Measurements from ENCODE around the gene EYA4. TPM values are rescaled to one million over a fixed set of nuclear protein-coding genes. Genes with fewer than 3 reads are reported as not detected.

EYA4 gene
- polyA plus RNA-seq, 1 of the 3 experiments (the other 2 are of a cell fraction) = 0.08 TPM

GRCh38 chr6:133198725-133199124 is 42.4 kb upstream of the EYA4 start:
- WGBS (ENCODE audit: low lambda C conversion rate) = 47% methylated on average over 2 of the region's 2 CpGs
- ChIA-PET CTCF (no interaction called here), POLR2A (no interaction called here)
- DNase-seq = no peak
- H3K27me3 ChIP-seq (ENCODE audit: insufficient read depth) = no peaks in the 10 kb centered on the region
- H3K9me2 ChIP-seq = no peaks in the 10 kb centered on the region
- no peak overlapping the region for H3K4me3 ChIP-seq (ENCODE audit: low read depth in 2 of 2, low read length in 1 of 2)
- no peaks in the 10 kb centered on the region for H3K36me3 ChIP-seq (replicated peaks in 1 of 2; ENCODE audit: control insufficient read depth in 1 of 2, insufficient read depth in 2 of 2, low read length in 1 of 2)
- H2AFZ ChIP-seq (ENCODE audit: low read depth) = no peak overlapping the region
- H3K9me3 ChIP-seq = no peaks in the 10 kb centered on the region
- H3K27ac ChIP-seq (ENCODE audit: low read depth in 2 of 2, low read length in 1 of 2) = no peak overlapping the region
- TF ChIP-seq MXI1 (IDR thresholded peaks at IDR 0.05; ENCODE audit: low read depth, low read length) (no peak), FOXJ3 (CRISPR knock-in tag; IDR thresholded peaks at IDR 0.05) (no peak), TCF12 (IDR thresholded peaks at IDR 0.05) (no peak), FOXM1 (IDR thresholded peaks at IDR 0.05; ENCODE audit: low read depth) (no peak), MAX (IDR thresholded peaks at IDR 0.05; ENCODE audit: low read depth) (no peak), GABPA (IDR thresholded peaks at IDR 0.05; ENCODE audit: low read depth) (no peak), RCOR1 (IDR thresholded peaks at IDR 0.05; ENCODE audit: low read length) (no peak), ELF1 (IDR thresholded peaks at IDR 0.05) (no peak), NRF1 (IDR thresholded peaks at IDR 0.05; ENCODE audit: low read depth, low read length) (no peak), CHD2 (IDR thresholded peaks at IDR 0.05; ENCODE audit: low read length, partially characterized antibody) (no peak), JUND (IDR thresholded peaks at IDR 0.05) (no peak), SIN3A (IDR thresholded peaks at IDR 0.05; ENCODE audit: borderline replicate concordance, low read depth, low read length) (no peak), EZH2phosphoT487 (IDR thresholded peaks at IDR 0.05; ENCODE audit: borderline replicate concordance, low read depth) (no peak), CTCF (IDR thresholded peaks at IDR 0.05) (no peak), FOSL2 (IDR thresholded peaks at IDR 0.05; ENCODE audit: borderline replicate concordance, low read depth) (no peak), EP300 (IDR thresholded peaks at IDR 0.05; ENCODE audit: borderline replicate concordance in 1 of 2, low read depth in 1 of 2, low read length in 1 of 2) (no peak)
- no peak overlapping the region for H3K4me2 ChIP-seq
- H3K79me2 ChIP-seq (ENCODE audit: insufficient read depth) = no peaks in the 10 kb centered on the region
- H3F3A ChIP-seq (replicated peaks; ENCODE audit: insufficient read depth) = no peaks in the 10 kb centered on the region
- no peaks in the 10 kb centered on the region for H4K20me1 ChIP-seq (ENCODE audit: insufficient read depth)
- no peaks in the 10 kb centered on the region for H3K4me1 ChIP-seq (ENCODE audit: control insufficient read depth in 1 of 2, insufficient read depth in 2 of 2, low read depth in 1 of 2, low read length in 1 of 2)
- H3K9ac ChIP-seq = no peak overlapping the region

- TF ChIP-seq EP300 (IDR thresholded peaks at IDR 0.05; ENCODE audit: borderline replicate concordance in 1 of 2, low read depth in 1 of 2, low read length in 1 of 2) (no peak), TAF1 (IDR thresholded peaks at IDR 0.05; ENCODE audit: borderline replicate concordance, low read depth, low read length) (no peak), MEF2A (IDR thresholded peaks at IDR 0.05; ENCODE audit: borderline replicate concordance, low read depth) (no peak), FOSL2 (IDR thresholded peaks at IDR 0.05; ENCODE audit: borderline replicate concordance, low read depth) (no peak), RFX5 (IDR thresholded peaks at IDR 0.05; ENCODE audit: low read length) (no peak), POLR2AphosphoS5 (IDR thresholded peaks at IDR 0.05; ENCODE audit: low read depth, low read length) (no peak), NRF1 (IDR thresholded peaks at IDR 0.05; ENCODE audit: low read depth, low read length) (no peak)
- TF ChIP-seq, protein P1, sequence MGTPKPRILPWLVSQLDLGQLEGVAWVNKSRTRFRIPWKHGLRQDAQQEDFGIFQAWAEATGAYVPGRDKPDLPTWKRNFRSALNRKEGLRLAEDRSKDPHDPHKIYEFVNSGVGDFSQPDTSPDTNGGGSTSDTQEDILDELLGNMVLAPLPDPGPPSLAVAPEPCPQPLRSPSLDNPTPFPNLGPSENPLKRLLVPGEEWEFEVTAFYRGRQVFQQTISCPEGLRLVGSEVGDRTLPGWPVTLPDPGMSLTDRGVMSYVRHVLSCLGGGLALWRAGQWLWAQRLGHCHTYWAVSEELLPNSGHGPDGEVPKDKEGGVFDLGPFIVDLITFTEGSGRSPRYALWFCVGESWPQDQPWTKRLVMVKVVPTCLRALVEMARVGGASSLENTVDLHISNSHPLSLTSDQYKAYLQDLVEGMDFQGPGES (IDR thresholded peaks at IDR 0.05; ENCODE audit: low read depth, low read length) = no peak
- CTCF ChIA-PET = interaction anchor here (1.0 kb wide), 1 partner anchor 16 kb away, joined by 3 read pairs; no protein-coding TSS in a partner anchor
- H3K4me2 ChIP-seq = no peak overlapping the region
- H3K36me3 ChIP-seq (replicated peaks in 1 of 2; ENCODE audit: control insufficient read depth in 1 of 2, insufficient read depth in 2 of 2, low read length in 1 of 2) = no peaks in the 10 kb centered on the region
- WGBS (ENCODE audit: low lambda C conversion rate) = 84% methylated on average over 4 of the region's 4 CpGs
- H3K9ac ChIP-seq = no peak overlapping the region
- no peaks in the 10 kb centered on the region for H4K20me1 ChIP-seq (ENCODE audit: insufficient read depth)
- H3K4me1 ChIP-seq (ENCODE audit: control insufficient read depth in 1 of 2, insufficient read depth in 2 of 2, low read depth in 1 of 2, low read length in 1 of 2) = no peaks in the 10 kb centered on the region
- H3F3A ChIP-seq (replicated peaks; ENCODE audit: insufficient read depth) = no peaks in the 10 kb centered on the region
- DNase-seq = no peak
- H3K4me3 ChIP-seq (ENCODE audit: low read depth in 2 of 2, low read length in 1 of 2) = no peak overlapping the region
- no peaks in the 10 kb centered on the region for H3K79me2 ChIP-seq (ENCODE audit: insufficient read depth)
- H3K9me3 ChIP-seq = no peaks in the 10 kb centered on the region
- no peaks in the 10 kb centered on the region for H3K9me2 ChIP-seq
- no peak overlapping the region for H3K27ac ChIP-seq (ENCODE audit: low read depth in 2 of 2, low read length in 1 of 2)
- POLR2A ChIA-PET = no interaction called here
- H3K27me3 ChIP-seq (ENCODE audit: insufficient read depth) = no peaks in the 10 kb centered on the region
- H2AFZ ChIP-seq (ENCODE audit: low read depth) = no peak overlapping the region
Measured at GRCh38 chr6:133201231-133201630, 39.9 kb upstream of the EYA4 start.
